Left kidney (tissue), 8 donors: ENCODE measurements around the gene HACL1. TPM values are rescaled to one million over a fixed set of nuclear protein-coding genes. Genes with fewer than 3 reads are reported as not detected.

Experiments
- DNase-seq: peaks from one replicate; pipeline ENCODE4 v3.0.0-alpha.2; 2013
- long read RNA-seq, 8 donors: transcript quantifications; one replicate each; lab custom pipeline, GENCODE V29; 2026
- polyA plus RNA-seq: library from polyadenylated mRNA; unstranded; fragments of 120-200 nt; gene quantifications from one replicate; pipeline ENCODE4 v1.2.1, GENCODE V29; 2013; ENCODE audit not compliant: insufficient read length

HACL1 gene
- 27.2 TPM for polyA plus RNA-seq
- long read RNA-seq, donor 1, partial matches to known transcripts: 0 of 1 reads
- long read RNA-seq, donor 1, other reads (novel, unspliced or antisense): 0 of 1 reads
- long read RNA-seq, donor 2, partial matches to known transcripts: 0 of 1 reads
- long read RNA-seq, donor 2, other reads (novel, unspliced or antisense): 0 of 1 reads
- long read RNA-seq, donor 3, partial matches to known transcripts: 7 of 8 reads
- long read RNA-seq, donor 3, other reads (novel, unspliced or antisense): 0 of 8 reads
- long read RNA-seq, donor 4: 0 reads
- long read RNA-seq, donor 5, transcript HACL1-201 (17 exons, 2,266 nt): major isoform, 7 of 7 reads
- long read RNA-seq, donor 5, partial matches to known transcripts: 0 of 7 reads
- long read RNA-seq, donor 5, other reads (novel, unspliced or antisense): 0 of 7 reads
- long read RNA-seq, donor 6, partial matches to known transcripts: 0 of 4 reads
- long read RNA-seq, donor 6, other reads (novel, unspliced or antisense): 0 of 4 reads
- long read RNA-seq, donor 7, transcript HACL1-201 (17 exons, 2,266 nt): major isoform, 5 of 10 reads
- long read RNA-seq, donor 7, partial matches to known transcripts: 5 of 10 reads
- long read RNA-seq, donor 7, other reads (novel, unspliced or antisense): 0 of 10 reads
- long read RNA-seq, donor 8, partial matches to known transcripts: 0 of 1 reads
- long read RNA-seq, donor 8, other reads (novel, unspliced or antisense): 0 of 1 reads

DNA sequence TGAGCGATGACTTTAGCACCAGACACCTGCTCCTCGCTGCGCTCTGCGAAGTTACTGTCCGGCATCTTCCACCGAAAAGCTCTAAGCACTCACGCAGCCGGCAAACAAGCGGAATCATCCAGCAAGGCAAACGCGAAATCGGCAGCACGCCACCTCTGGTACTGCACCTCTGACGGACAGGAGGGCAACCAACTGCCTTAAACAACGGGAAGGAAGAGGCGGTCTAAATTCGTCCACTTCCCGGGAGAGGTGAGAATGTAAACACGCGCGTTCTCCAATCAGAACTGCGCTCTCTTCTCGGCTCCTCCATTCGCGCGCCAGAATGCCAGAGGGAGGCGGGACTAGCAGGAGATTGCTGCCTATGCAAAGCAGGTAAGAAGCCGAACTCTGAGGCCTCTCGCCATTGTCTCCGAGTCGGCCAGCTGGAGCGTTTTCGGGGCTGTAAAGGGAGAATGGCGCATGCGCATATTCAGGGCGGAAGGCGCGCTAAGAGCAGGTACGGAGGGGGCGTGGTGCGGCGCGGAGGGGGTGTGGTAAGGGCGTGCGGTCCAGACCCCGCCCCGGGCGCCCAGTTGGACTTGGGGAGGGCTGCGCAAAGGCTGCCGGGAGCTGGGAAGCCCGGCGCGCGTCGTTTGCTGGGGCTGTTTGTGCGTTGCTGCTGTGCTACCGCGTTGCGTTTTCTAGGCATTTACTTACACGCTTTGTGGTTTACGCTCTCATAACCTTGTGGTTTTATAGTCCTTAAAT lies at the start of gene HACL1, which contains the start of gene BTD:
Gene HACL1 (minus strand): TSS at position 171 of the 747 bp plus-strand sequence. CDS start 106 bp downstream, at position 65.
Gene BTD (plus strand): TSS at position 347 of the 747 bp plus-strand sequence. CDS start 33,695 bp downstream, outside the sequence.
- peak; percentile 99 for DNase-seq

DNA sequence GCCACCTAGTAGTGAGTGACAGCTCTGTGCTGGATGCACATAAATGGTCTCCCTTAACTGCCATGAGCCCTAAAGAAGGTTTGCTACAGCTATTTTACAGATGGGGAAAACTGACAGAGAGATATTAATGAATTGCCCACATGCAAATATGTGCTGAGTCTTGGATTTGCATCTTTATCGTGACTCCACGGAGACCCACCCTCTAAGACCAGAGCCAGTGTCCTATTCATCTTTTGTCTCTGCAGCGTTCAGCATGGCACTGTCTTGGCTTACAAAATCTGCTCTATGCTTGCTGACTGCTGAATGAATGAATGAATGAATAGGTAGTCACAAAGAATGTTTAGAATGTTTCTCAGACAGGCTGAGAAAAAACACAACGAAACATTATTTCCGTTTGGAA lies 48.5 kb upstream of the HACL1 start:
- no peak for DNase-seq

DNA sequence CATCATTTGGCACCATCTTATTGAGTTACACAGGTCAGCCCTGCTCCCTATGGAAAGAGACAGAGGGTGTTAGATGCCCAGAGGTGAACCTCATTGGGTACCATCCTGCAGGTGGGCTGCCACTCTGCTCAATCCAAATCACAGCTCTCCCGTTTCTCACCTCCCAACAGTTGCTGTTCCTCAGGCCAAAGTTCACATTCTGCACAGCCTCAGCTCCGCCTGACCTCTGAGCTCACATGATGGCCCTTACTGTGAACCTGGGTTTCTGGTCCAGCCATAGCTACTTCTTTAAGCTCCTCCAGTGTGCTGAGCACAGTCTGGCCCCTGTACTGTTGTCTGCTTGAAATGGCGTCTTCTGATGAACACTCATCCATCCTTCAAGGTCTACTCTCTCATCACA lies 48.0 kb upstream of the HACL1 start:
- DNase-seq: no peak

DNA sequence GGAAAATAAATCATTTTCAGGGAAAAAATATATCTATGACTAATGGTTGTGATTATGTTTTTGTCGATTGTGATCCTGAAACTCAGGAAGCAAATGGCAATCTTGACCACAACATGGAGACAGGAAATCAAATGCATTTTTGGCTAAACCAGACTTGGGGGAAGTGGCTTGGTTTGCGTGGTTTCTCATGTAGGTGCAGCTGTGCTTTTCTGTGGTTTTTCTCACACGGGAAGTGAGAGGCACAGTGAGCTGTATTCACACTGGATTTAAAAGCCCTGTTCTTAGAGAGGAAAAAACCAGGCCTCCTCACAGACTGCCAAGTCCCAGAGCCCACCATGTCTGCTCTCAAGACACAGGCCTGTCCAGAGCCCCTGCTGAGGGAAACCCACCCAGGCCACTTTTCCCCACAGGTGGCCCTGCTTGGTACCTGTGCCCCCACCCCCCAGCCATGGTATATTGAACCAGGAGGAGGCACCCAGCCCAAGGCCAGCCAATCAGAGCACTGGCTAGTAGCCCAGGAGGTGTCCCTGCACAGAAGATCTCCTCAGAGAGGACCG lies 46.3 kb upstream of the HACL1 start:
- no peak for DNase-seq

DNA sequence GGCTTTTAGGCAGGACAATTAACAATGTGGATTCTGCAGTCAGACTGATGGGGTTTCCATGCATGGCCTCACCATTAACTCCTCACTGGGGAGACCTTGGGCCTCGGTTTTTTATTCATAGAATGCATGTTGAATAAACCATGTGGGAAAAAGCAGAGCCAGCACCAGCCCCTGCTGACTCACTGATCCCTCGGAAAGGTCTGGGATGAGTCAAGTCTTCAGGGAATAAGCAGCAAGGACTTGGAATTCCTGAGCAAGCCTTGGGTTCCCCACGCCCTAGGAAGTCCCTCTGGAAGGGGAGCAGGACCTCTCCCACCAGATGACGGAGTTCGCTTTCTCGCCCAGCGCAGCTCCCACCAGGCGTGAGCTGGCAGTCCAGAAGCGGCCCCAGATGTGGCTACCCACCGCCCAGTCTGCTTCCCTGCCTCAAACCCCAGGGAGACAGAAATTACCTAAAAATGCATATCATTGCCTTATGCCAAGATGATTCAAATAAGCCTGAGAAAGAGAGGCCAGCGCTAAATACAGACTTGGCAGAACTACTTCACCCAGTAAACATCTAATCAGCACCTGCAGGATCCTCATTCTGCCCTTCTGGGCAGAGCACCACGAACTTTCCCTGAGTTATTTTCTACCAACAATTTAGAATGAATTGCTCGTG lies 45.6 kb upstream of the HACL1 start:
- DNase-seq: no peak

DNA sequence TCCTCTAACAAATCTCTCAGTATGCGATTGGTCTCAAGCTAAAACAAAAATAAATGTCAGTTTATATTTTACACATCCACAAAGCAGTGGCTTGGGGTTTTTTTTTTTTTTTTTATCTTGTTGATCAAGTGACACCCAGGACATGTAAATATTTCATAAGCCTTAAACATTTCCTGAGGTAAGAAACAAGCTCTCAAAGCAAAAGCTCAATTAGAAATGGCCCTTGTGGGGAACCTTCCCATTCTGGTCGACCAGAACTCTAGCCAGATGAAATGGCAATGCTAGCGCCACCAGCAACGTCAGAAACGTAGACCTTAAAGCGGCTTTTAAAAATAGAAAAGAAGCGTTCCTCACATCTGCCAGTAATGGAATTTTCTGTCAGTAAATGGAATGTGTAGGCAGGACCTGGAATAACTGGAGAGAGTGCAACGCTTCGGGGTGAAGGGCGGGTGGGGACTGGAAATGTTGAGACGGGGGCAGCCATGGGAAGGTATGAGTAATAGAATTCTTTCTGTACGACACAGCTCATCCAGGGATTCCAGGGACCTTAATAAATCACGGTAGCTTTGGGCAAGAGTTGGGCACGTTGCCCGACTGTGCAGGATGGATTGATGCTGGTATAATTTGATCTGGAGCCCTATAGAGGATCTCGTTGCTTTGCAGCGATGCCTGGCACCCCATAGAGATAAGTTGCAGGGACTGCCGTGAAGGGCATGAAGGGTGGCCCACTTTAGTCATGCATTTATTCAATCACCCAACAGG lies 44.6 kb upstream of the HACL1 start:
- no peak for DNase-seq

DNA sequence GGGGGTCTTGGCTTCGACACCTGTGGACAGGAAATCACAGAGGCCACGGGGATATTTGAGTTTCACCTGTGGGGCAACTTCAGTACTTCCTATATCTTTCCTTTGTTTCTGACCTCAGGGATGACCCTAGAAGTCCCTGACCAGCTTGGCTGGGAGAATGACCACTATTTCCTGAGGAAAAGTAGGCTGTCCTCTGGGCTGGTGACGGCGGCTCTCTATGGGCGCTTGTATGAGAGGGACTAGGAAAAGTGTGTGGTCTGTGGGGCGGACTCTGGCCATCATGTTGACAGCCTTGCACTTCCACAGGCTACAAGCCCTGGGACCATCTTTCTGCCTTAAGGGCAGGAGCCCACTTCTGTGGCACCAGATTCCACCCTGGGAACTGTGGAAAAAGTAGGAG lies 43.9 kb upstream of the HACL1 start:
- no peak for DNase-seq

DNA sequence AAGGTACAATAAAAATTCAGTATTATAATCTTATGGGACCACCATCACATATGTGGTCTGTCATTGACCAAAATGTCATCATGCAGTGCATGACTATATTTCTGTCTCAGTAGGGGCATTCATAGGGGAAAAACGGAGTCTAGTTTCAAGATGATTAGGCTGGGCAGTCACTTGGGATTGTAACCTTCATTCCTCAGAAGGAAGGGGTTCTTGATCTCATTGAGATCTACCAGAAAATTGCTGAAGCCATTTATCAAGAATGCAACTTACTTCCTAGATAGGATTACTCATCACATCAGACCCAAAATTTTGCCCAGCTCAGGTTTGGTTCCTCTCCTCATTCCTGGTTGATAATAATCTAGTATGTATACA lies 37.5 kb upstream of the HACL1 start:
- no peak for DNase-seq

DNA sequence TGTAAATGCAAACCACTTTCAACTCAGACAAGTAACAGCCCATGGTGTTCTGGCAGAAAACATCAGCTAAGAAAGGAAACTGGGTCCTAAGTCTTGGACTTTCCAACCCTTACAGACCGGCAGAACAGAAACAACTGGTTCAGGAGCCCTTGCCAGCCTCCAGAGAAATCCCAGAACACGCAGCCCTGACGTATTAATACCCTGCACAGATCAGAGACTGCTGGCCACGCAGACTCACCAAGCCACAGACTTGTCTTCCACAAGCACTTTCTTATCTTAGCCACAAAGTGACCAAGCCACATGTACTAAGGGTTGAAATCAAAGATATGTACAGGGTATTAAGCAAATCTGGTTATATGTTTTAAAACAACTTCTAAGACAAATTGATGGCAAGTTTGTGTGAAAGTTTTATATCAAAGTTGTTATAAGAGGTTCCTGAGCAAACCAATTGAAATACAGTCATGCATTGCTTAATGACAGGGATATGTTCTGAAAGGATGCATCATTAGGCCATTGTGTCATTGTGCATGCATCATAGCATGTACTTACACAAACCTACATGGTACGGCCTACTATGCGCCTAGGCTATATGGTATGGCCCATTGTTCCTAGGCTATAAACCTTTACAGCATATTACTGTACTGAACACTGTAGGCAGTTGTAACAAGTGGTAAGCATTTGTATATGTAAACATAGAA lies 37.0 kb upstream of the HACL1 start:
- no peak for DNase-seq

DNA sequence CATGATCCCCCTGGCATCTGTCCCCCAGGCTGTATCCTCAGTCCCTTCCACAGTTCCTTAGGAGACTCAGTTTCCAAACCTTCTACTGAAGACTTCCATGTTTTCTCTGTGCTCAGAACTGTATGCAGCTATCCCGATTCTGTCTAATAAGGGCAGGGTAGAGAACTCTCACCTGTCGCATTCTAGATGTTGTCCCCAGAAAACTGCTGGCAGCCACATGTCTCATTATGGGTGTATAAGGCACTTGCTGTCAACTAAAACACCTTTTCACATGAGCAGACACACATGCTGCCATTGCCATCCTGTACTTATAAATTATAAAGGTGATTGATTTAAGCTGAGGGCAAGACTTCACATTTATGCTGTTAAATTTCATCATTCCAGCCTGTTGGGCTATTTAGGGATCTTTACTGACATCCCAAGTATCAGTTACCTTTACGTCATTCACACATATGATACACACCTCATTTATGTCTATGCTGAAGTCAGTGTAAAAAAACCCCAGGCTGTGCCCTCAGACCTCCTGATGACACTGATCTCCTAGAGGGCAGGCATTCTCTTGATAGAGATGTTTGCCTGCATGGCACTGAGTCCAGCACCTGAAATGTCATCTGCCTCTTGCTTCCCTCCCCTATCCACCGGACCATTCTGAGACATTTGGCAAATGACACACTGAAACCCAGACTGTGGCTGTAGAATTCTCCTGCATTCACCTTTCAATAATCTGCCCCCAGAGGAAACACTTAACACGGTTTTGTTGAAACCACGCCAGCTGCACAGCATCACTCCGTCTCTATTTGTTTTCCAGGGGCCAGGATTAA lies 36.0 kb upstream of the HACL1 start:
- no peak for DNase-seq

DNA sequence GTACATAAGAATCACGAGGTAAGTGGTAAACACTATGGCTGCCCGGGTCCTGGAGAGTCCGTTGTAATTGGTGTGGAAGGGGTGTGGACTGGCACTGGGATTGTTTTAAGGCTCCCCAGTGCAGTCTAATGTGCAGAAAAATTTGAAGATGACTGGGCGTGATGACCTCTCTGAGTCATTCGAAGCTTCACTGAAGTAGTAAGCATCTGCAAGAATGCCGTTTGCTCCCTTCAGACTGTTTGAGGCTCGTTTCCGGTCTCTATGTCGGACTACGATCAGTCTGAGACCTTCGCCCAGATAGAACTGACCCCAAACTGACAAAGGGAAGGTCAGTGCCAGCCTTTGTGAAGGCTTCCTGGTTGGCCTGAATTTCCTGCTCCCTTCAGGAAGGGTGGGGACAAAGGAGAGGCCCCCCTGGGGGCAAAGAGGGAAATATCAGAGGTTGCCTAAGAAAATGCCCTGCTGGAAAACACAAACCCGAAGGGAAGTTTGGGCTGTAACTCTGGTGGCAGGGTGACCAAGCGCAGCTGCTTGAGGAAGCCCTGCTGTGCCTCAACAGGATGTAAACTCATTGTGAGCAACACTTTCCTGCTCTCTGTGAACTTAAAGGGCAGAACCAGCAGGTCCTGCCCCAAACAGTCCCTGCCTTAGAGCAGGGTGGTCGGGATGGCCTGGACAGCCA lies 34.8 kb upstream of the HACL1 start:
- no peak for DNase-seq

DNA sequence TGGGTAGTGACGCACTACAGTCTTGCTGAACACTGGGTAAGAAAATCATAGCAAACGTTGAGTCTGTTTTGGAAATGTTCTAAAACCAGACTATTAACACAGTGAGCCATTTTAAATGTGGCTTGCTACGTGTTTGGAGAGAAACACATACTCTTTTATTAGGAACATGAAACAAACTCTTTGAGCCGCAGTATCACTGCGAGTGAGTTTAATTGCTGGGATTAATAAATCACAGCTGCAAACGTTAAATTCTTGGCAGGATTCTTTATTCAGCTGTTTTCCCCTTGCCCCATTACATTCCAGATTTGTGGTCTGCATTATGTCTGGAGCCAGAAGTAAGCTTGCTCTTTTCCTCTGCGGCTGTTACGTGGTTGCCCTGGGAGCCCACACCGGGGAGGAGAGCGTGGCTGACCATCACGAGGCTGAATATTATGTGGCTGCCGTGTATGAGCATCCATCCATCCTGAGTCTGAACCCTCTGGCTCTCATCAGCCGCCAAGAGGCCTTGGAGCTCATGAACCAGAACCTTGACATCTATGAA lies 33.8 kb upstream of the HACL1 start:
- DNase-seq: peak; percentile 64

DNA sequence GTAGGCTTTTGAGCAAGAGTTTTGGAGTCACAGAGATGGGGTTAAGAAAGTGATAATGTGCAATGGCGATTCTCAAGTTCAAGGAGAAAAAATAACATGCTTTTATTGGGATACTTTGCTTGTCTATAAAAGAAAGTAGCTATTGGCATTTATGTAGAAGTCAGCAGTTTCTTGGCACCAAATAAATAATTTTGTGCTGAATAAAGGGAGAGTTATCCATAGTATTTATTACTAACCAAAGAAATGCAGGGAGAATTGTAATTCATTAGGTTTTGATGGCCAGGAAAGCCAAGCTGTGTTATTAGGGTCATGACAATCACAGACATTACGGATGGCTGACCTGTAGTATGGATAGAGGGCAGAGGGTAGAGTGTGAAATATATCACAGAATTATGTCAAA lies 33.3 kb upstream of the HACL1 start:
- no peak for DNase-seq

DNA sequence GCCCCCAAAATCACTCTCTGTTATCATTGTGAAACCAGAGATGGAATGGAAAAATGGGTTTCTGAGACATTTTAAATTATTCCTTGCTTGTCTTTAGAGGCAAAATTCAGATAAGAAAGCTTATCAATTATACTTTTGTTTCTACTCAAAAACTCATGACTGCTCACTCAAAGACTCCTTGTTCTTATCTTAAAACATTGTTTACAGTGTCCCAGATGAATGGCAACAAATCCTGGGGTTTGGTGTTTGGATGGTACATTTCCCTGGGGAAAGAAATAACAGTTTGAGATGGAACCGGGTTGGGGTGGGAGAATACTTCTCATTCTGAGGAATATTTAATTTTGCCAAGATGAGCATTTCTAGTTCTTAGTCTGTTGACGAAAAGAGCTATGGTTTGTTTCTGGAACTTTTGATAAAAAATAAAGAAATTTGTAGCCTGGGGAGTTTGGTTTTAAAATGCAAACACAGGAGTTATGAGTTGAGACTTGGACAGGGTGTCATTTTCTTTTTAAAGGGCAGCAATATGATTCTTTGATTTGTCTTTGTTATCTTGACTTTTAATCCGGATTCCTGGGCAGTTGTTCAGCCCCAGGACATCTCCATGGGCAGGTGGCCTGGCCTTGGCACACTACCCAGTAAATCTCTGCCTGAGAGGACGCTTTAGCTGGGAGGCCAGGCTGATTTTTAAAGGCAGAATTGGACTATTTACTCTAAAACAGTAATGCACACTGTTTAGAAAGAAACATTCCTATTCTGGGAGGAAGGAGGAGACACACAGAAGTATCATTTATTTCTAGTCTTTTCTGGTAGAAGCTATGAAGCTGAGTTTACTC lies 32.6 kb upstream of the HACL1 start:
- no peak for DNase-seq

DNA sequence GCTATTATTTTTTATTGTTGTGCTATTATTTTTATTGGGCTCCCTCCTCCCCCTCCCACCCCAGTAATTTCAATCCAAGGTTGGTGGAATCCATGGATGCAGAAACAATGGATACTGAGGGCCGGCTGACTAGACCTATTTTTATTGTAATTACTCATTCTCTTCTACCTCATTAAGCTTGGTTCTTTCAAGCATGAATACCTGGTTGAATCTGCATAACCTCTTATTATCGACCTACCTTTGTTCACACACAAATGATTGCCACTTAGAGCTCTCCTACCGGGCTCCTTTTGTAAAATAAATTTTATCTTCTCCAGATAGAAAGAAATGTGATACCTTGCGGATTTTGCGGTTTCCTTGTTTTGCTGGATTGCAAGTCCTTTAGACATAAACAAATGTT lies 31.8 kb upstream of the HACL1 start:
- no peak for DNase-seq

DNA sequence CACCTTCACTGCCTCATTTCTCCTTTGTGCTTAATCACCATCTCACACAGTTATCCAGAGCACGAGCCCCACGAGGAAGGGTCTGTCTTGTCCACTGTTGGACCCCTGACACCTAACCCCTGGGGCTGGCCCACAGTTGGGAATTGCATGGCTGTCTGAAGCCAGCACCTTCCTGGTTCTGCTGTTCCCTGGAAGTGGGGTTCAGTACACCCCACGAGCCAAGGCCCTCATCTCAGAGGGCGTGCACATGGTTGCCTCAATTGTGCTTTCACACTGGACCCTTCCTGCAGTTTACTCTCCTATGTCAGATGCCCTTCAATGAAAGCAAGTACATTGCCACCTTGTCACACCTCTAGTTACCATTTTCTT lies 30.8 kb upstream of the HACL1 start:
- no peak for DNase-seq

DNA sequence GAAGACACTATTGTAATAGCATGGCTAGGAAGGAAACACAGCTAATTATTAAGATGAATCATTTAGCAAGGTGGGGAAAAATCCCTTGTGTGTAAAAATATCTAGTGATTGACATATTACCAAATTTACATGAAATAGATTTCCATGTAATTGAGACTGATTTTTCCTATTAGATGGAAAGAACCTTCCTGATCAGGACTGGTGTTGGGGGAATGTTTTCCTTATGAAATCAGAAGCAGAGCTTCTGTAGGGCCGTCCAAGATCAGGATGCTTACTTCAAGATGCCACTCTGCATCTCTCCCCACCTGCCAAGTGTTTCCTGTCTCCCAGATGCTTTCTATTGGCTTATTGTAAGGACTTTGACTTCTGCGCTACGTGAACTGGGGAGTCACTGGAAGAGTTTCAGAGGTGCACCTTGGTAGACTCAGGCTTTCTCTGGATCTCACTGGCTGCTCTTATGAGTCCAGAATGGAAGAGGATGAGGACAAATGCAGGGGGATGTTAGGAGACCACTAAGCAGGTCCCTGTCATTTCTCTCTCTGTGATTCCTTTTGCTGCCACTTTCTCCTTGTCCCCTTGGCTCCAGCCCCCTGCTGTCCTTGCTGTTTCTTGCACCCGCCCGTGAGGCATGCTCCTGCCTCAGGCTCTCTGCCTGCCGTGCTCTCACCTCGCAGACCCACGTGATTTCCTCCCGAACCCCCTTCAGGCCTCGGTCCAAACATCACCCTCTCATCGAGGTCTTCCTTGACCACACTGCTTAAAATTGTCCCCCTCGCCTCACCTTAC lies 30.2 kb upstream of the HACL1 start:
- DNase-seq: no peak
